ENCODE data around the gene UBE2Q1.

The UBE2Q1 gene

DNA sequence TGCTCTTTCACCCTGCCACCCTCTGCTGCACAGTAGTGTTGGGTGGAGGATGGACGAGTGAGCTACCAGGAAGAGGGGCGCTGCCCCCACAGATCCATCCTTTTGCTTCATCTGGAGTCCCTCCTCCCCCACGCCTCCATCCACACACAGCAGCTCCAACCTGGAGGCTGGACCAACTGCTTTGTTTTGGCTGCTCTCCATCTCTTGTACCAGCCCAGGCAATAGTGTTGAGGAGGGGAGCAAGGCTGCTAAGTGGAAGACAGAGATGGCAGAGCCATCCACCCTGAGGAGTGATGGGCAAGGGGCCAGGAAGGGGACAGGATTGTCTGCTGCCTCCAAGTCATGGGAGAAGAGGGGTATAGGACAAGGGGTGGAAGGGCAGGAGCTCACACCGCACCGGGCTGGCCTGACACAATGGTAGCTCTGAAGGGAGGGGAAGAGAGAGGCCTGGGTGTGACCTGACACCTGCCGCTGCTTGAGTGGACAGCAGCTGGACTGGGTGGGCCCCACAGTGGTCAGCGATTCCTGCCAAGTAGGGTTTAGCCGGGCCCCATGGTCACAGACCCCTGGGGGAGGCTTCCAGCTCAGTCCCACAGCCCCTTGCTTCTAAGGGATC lies 17.6 kb upstream of the UBE2Q1 start:
- FAIRE-seq = no peak

DNA sequence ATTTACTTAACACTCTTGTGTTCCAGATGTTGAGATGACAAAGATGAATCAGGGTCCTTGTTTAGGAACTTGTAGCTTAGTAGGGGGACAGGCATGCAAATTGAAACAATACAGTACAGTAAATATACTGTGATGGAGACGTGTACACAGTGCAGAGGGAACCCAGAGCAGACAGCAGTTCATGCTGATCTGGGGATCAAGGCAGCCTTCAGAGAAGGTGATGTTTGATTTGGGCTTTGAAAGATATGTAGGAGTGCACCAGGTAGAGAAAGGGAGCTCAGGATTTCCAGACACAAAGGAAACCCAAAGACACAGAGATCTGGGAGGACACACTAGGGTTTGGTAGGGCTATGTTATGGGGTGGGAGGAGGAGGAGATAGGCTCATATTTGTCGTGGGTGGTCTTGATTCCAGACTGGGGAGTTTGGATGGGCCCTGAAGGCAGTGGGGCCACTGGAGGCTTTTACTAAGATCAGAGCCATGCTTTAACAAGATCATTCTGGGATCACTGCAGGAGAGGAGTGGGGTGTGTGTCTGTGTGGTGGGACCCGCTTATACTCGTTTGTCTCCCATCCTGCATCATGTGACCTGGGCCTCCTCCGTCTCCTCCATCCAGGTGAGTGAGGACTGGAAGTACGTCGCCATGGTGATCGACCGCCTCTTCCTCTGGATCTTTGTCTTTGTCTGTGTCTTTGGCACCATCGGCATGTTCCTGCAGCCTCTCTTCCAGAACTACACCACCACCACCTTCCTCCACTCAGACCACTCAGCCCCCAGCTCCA lies 16.9 kb upstream of the UBE2Q1 start:
- FAIRE-seq = no peak

DNA sequence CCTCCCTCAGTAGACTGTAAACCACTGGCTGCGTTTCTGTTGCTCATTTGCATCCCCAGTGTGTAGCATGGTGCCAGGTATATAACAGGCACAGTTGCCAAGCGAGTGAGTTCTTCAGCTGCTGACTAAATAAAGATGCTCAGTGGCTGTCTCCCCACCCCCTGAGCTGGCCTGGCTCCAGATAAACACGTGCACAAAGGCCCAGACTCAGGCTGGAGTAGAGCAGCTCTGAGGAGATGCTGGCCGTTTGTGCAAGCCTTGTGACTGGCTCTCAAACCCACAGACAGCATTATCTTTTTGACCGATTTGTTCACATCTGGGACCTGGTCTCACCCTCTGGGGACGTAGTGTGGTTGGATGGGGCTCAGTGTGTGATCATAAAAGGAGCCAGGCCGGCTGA lies 16.3 kb upstream of the UBE2Q1 start:
- FAIRE-seq = no peak

DNA sequence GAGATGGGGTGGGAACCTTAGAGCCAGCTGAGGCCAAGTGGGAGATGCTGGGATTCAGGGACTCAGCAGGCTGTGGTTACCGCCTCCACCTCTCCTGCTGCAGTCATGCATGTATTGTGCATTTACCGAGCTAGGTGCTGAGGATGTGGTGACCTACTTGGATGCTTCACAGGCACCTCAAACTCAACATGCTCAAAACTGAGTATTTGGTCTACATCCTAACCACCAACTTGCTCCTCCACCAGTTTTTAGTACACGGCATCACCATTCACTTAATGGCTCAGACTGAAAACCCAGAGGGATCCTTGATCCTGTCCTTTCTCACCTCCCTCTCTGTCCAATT lies 14.7 kb upstream of the UBE2Q1 start:
- no peak for FAIRE-seq

DNA sequence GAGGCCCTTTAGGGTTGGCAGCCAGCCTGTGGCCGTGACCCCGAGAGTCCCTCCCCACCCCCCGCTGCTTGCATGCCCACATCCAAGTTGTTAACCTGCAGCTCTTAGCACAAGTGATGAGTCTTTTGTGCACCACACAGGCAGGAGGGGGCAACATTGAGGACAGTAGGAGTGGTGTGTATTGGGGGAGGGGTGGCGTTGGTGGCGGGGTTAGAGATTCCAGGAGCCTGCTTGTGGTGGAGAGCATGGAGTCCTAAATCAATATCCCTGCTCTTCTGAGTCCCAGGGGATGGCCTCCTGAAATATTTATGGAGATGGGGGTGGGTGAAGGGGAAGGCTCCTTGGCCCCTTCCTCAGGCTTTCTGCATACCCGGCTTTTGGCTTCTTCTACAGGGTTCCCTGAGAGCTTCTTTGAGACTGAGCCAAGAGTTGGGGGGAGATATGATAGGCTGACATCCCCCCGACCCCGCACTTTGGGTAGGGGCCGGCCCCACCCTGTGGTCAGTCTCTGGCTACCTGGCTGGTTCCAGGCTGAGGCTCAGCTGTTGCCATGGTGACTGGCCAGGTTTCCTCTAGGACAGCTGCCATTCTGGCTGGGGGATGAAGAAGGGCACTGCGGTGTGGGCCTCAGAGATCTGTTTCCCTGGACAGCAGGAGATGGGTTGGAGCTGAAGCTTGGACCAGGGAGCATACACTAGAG lies 14.2 kb upstream of the UBE2Q1 start:
- no peak for FAIRE-seq

DNA sequence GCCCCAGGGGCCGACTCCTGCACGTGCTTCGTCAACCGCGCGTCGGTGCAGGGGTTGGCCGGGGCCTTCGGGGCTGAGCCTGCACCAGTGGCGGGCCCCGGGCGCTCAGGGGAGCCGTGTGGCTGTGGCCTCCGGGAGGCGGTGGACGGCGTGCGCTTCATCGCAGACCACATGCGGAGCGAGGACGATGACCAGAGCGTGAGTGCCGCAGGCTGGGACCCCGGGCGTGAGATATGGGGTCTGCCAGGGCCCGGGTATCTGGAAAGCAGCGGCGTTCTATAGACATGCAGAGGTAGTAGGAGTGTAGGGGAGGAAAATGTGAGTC lies 13.5 kb upstream of the UBE2Q1 start:
- no peak for FAIRE-seq

DNA sequence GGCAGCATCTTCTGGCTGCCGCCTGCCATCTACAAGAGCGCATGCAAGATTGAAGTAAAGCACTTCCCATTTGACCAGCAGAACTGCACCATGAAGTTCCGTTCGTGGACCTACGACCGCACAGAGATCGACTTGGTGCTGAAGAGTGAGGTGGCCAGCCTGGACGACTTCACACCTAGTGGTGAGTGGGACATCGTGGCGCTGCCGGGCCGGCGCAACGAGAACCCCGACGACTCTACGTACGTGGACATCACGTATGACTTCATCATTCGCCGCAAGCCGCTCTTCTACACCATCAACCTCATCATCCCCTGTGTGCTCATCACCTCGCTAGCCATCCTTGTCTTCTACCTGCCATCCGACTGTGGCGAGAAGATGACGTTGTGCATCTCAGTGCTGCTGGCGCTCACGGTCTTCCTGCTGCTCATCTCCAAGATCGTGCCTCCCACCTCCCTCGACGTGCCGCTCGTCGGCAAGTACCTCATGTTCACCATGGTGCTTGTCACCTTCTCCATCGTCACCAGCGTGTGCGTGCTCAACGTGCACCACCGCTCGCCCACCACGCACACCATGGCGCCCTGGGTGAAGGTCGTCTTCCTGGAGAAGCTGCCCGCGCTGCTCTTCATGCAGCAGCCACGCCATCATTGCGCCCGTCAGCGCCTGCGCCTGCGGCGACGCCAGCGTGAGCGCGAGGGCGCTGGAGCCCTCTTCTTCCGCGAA lies 12.9 kb upstream of the UBE2Q1 start:
- FAIRE-seq = no peak

DNA sequence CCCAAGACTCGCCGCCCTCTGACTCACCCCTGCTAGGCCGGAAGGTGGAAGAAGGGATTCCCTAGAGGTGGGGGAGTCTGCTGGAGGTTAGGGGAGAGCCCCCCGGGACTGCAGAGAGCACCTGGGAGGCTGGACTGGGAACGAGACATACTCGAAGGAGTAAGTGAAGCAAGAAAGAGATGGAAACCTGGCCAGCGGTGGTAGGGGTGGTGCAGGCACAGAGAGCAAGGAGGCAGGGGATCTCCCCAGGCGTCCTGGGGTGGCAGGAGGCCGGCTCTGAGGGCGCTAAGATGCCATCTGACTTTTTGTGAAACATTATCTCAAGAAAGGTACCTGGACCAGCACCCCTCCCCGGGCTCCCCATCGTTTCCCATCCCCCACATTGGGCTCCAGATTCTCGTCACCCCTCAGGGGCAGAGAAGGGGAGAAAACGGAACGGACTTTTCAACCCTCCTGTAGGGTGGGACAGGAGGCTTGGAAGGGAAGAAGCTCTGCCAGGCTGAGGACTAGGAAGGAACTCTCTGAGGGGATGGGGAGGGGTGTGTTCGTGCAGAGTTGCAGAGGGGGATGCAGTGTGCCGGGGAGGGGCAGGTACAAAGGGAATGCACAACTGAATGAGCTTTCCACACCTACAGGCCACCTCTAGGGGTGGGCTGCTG lies 9.8 kb upstream of the UBE2Q1 start:
- no peak for FAIRE-seq

DNA sequence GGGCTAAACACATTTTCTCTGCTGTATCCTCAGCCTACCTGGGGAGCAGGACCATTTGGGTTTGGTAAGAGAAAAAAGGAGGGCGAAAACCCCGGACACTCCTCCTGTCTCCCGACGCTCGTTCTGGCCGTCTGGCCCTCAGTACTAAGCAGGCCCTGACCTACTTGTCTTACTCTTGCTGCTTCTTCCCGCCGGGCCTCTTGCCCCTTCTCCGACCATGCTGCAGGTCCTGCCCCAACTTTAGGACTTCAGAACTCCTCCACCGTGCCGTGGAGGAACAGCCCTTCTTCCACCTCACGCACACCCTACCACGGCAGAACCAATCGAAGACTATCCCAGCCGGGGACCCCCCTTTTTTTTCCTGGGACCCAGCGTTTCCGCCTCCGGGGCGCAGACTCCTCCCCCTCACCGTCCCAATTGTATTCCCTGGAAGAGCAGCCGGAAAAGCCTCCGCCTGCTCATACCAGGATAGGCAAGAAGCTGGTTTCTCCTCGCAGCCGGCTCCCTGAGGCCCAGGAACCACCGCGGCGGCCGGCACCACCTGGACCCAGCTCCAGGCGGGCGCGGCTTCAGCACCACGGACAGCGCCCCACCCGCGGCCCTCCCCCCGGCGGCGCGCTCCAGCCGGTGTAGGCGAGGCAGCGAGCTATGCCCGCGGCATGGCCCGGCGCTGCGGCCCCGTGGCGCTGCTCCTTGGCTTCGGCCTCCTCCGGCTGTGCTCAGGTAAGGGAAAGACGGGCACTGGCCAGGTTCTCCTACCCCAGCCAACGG lies 9.1 kb upstream of the UBE2Q1 start, which contains the start of gene CHRNB2:
CHRNB2 (plus strand) TSS at position 393 of the 771 bp plus-strand sequence; CDS start at position 660, 267 bp downstream.
- no peak for FAIRE-seq

DNA sequence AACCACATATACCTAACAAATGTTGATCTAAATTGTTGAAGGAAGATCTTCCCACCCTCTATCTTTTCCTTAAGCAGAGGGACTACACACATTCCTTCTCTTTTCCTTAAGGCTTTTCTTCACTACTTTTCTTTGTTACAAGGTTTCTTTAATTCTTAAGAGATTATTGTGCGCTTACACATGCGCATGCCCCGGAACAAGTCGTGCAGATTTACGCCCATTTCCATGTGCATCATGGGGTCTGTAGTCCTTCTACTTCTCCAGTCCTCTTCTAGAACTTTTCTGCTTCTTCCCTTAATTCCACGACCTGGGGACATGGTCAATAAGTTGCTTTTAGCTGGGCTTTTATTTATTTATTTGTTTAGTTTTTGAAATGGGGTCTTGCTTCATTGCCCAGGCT lies 7.4 kb upstream of the UBE2Q1 start:
- no peak for FAIRE-seq

DNA sequence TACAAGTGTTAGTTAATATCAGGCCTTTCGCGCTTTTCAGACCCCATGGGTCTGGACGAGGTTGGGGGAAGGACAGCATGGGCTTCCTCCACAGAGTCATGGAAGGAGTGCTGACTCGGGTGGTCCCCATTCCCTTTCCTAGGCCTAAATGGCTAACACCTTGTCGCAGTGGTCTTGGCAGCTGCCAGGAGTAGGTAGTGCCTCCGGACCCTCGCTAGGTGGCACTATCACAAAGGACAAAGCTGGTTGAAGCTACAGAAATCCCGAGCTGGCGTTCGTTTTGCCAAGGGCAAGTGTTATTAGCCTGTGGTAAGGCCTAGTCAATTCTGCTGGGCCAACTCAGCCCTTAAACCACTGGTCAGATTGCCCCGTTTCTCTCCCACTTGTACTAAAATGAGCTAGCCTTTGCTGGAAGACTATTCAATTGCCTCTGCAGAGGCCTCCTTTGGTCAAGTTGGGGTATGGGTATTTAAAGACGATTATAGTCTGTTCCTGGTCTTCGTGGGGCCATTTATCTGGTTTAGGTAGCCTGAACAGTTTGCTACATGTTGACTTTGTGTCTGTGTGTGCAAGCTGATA lies 1.1 kb upstream of the UBE2Q1 start:
- peak; percentile 15 for FAIRE-seq

DNA sequence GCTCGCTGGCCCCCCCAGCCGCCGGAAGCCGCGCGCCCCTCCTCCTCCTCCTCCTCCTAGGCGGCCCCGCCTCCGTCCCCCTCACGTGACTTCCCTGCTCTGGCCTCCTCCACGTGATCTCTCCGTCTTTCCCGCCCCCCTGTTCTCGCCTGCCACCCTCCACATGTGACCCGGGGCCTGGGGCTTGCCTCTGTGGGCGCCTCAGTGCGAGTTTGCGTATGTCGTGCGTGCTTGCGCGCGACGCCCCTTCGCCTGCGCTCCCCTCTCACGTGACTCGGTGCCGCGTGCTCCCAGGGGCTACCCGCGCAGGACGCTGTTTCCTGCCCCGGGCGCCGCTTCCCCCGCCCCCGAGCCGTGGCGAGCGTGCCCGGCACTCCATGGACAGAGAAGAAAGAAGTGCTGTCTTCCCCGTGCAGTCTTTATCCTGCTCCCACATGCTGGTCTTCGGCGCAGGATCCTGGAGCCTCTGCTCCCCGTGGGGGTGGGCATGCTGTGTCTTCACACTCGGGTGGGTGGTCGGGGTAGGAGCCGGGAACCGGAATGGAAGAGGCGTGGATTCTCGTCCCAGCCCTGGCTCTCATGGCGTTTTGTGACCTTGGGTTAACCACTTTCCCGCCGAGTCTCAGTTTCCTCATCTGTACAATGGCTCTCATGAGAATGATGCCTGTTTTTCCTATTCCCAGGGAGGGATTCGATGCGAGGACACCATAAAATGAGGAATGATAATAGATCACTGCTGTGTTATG lies 431 bp upstream of the UBE2Q1 start:
- peak; percentile 72 for FAIRE-seq

DNA sequence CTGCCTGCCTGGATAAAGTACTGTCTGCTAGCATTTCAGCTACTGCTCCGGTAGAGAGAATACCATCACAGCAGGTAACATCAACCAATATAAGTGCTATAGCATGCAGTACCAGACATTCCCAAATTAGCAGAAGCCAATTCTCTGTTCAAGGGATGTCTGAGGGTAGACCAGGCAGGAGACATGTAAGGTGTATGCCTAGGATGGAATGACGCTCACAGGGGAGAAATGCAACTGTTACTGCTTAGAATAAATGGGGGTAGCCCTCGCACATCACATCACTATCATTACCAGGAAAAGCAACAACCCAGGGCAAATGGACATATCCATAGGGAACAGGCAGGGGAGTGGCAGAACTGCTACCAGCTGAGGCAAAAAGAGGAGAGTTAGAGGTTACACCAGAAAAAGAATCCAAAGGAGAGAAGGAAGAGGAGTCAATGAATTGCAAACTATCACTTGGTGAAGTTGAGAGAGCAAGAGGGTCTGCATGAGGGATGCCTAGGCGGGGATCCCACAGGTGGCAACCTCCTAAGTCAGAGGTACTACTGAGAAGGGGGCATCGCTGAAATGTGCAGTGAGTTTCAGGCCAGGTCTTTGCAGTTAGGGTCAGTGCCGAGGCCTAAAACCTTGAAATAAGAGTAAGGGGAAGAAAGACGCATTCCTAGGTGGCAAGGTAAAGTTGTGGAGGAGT lies 1.1 kb downstream of the UBE2Q1 start:
- FAIRE-seq = no peak

DNA sequence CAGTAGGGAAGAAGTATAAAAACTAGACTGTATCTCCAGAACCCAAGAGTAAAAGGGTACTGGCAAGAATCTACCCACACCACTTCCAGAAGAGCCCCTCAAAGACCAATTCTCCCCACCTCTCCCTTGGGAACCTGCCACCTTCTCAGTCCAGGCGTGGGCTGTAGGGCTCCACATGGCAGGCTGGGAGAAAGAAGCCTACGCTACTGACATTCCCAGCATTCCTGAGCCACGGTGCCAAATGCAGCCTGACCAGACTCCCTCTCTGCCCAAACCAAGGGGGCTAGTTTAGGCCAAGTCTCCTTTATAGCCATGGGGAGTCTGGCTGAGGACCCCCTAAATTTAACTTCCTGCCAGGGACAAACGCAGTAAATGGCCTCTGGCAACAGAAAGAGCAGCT lies 2.0 kb downstream of the UBE2Q1 start:
- FAIRE-seq = no peak

DNA sequence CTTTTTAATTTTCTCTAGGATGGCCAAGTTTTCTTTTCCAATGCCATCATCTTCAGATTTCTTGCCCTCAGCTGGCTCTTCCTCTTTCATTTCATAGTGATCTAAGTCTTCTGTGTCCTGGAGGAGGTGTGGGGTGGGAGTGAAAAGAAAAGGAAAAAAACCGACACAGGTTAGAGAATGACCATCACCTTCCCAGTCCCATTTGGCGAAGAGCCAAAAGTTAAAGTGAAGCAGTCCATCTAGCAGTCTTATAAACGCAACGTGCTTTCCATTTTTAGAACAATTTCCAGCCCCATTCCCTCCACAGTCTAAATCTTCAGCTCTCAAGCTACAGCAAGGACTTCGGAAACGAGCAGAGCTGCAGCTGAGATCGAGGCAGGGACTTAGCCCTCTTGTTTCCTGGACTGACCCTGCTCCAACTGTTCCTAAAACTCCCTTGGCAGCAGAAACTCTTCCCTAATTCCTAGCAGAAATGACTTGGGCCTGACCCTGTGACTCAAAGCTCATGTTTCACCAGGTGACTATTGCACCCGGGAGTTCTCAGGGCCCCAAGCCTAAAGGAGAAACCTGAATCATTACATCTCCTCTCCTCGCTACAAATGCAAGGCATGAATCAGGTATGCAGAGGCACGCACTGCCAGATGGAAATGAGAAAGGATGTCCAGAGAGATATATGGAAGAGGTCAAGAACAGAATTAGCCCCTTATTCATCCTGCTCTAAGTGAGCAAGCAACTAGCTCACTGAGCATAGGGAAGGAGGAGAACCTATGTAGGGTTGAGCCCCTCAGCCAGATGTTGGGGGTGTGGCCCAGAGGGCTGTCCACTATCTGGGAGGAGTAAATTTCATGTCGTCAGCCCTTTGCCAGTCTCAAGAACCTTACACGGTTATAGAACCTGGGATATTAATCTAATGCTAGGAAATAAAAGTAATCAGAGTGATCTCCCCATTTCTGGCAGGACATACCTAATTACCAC lies 5.1 kb downstream of the UBE2Q1 start:
- FAIRE-seq = no peak

DNA sequence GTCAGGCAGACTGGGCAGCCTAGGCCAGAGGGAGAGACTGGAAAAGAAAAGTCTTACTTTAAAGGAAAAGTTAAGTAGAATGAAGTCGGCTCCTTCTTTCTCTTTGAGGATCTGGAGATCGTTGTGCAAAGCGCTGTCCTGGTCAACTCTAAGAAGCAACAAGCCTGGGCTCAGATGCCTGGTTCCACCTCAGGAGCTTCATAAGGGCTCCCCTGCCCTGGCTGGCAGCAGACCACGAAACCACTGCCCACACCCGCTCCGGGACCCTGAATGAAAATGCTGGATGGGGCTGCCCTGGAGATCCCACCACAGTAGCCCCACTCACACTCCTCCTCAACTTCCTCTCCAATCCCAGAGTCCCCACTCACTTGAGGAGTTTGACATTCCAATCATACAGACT lies 6.4 kb downstream of the UBE2Q1 start:
- FAIRE-seq = no peak

DNA sequence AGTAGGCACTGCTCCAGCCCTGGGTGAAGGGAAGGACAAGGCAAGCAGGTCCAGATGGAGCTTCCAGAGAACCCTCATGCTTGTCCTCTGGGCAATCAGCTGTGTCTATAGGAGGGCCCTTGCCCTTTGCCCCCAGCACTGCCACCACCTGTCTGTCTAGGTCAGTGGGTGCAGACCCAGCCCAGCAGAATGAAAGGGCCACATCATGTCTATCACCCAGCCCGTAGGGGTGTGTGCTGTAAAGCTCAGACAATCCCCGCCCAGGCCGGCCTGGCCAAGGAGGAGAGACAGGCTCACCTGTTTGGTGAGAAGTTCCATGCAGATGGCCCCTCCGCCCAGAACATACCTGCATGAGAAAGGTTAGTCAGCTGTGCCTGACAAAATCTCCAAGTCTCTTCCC lies 7.0 kb downstream of the UBE2Q1 start:
- FAIRE-seq = no peak

DNA sequence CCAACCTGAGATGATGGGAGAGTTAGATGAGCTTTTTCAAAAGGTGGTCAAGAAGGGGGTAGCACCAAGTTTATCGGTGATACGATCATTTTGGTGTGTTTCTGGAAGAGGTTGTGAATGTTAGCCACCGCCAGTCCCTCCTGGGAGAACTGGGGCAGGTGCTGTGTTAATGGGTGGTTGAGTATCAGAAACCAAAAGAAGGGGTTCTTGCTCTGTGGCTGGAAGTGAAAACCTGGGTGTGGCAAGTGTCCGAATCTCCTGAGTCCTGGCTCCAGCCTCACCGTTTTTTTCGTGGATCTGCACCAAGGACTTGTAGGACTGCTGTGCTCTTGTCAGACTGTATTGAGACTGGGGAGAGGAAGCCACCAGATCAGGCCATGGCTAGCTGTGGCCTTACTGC lies 7.8 kb downstream of the UBE2Q1 start:
- no peak for FAIRE-seq

DNA sequence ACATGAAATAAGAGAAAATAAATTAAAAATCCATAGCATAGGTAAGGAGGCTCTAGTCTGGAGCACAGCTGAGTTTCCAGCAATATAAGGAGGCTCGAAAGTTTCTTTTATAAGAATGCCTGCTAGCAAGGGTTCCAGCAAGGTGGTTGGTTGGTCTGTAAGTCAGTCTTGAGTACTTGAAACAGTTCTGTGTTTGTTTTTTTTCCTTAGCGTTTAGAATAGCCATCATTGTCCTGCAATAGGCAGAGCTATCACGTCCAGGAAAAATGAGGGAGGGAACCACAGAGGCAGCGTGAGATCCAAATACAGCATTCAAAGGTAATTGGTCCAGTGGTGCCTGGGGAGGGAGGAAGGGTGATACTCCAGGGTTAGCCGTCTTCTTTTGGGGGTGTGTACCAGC lies 8.4 kb downstream of the UBE2Q1 start:
- no peak for FAIRE-seq
